ENCODE data around the gene TAC4. TPM values are rescaled to one million over a fixed set of nuclear protein-coding genes. Genes with fewer than 3 reads are reported as not detected.

TAC4 gene
- total and polyA plus RNA-seq, 2 of the 13 experiments (the other 11 are each of a cell fraction or from before 2014, with no cell fraction given): not detected

GRCh38 chr17:49788478-49789242 is 59.2 kb downstream of the TAC4 start, which contains the start of gene KAT7 (continued):
- TF ChIP-seq PRDM4 (CRISPR knock-in tag; IDR thresholded peaks at IDR 0.05; ENCODE audit: borderline replicate concordance) (0 out of 2 replicates have a peak, but pooled peaks have one; percentile 28), ZNF326 (CRISPR knock-in tag; IDR thresholded peaks at IDR 0.05; ENCODE audit: borderline replicate concordance) (no peak), SNRNP70 (IDR thresholded peaks at IDR 0.05; ENCODE audit: low read depth, low read length) (no peak), ZNF577 (CRISPR knock-in tag; IDR thresholded peaks at IDR 0.05; ENCODE audit: borderline replicate concordance, low read depth) (no peak), ARID4A (CRISPR knock-in tag; IDR thresholded peaks at IDR 0.05; ENCODE audit: borderline replicate concordance) (peak; percentile 95), ZNF569 (CRISPR knock-in tag; IDR thresholded peaks at IDR 0.05; ENCODE audit: borderline replicate concordance) (no peak), ZNF160 (CRISPR knock-in tag; IDR thresholded peaks at IDR 0.05) (peak; percentile 55; the same call in 1 of the 2 replicates), YY1 (IDR thresholded peaks at IDR 0.05; ENCODE audit: insufficient read depth, insufficient replicate concordance, low read depth, low read length) (peak; percentile 100), SIX4 (CRISPR knock-in tag; IDR thresholded peaks at IDR 0.05) (peak; percentile 38; the same call in 1 of the 2 replicates), ZNF552 (CRISPR knock-in tag; IDR thresholded peaks at IDR 0.05; ENCODE audit: borderline replicate concordance) (peak; percentile 58; the same call in 1 of the 2 replicates), SATB2 (CRISPR knock-in tag; IDR thresholded peaks at IDR 0.05) (peak; percentile 80), ZFY (CRISPR knock-in tag; IDR thresholded peaks at IDR 0.05) (peak; percentile 98), CBX2 (IDR thresholded peaks at IDR 0.05; ENCODE audit: low read depth, low read length) (no peak), CBX2 (CRISPR knock-in tag; IDR thresholded peaks at IDR 0.05; ENCODE audit: low read depth) (no peak), DBP (CRISPR knock-in tag; IDR thresholded peaks at IDR 0.05; ENCODE audit: not compliant biosample characterization) (peak; percentile 81), NR2F2 (IDR thresholded peaks at IDR 0.05; ENCODE audit: borderline replicate concordance, low read depth) (no peak), ZNF101 (CRISPR knock-in tag; IDR thresholded peaks at IDR 0.05; ENCODE audit: borderline replicate concordance, low read depth) (no peak)

All from HepG2 (cell line).